Testis (tissue), 3 donors: ENCODE measurements around the gene LPCAT2. TPM values are rescaled to one million over a fixed set of nuclear protein-coding genes. Genes with fewer than 3 reads are reported as not detected.

ENCODE experiments used
- DNase-seq: peaks from one replicate; pipeline ENCODE4 v3.0.0-alpha.2; 2019
- H3K27ac ChIP-seq, 2 donors: fragments of 200-600 bp; sonication (generic); one replicate each; pipeline ENCODE4 v1.5.1; 2019
- H3K27me3 ChIP-seq: fragments of 200-600 bp; sonication (generic); one replicate; pipeline ENCODE4 v1.5.1; 2019
- H3K36me3 ChIP-seq: fragments of 200-600 bp; sonication (generic); one replicate; pipeline ENCODE4 v1.5.1; 2017; ENCODE audit warnings: low read depth; ENCODE audit errors: missing control alignments
- H3K4me1 ChIP-seq: fragments of 200-600 bp; sonication (generic); one replicate; pipeline ENCODE4 v1.5.1; 2019
- H3K4me3 ChIP-seq, 2 donors: fragments of 200-600 bp; sonication (generic); one replicate each; pipeline ENCODE4 v1.5.1; 2017 to 2019
- H3K9me3 ChIP-seq: fragments of 200-600 bp; sonication (generic); one replicate; pipeline ENCODE4 v1.5.1; 2017
- POLR2A ChIP-seq: fragments of 450-650 bp; IDR thresholded peaks from one replicate; pipeline ENCODE4 v1.6.1; 2017; ENCODE audit warnings: antibody characterized with exemption, mild to moderate bottlenecking, moderate library complexity
- WGBS, 2 donors: methylation state at CpG; one replicate each; pipeline ENCODE4 v1.1.5; 2018; 5-methylcytosine and 5-hydroxymethylcytosine counted together
- intact Hi-C: fragments of 100-400 bp; cut with DNase I; formaldehyde crosslinking; loops from one replicate; pipeline ENCODE4 v1.15.1; 2023; ENCODE audit warnings: low total_unique reads
- polyA plus RNA-seq: library from polyadenylated mRNA; stranded (reverse); fragments of 350-450 nt; fragmentation: Illumina TruSeq; extraction: RNeasy Lipid Tissue Mini Kit (QIAGEN cat#74804); gene quantifications from one replicate; pipeline ENCODE4 v1.2.3, GENCODE V29; 2014; ENCODE audit warnings: low read depth, low replicate concordance; ENCODE audit not compliant: insufficient read depth
- total RNA-seq, 2 donors: library from RNA; depleted of rRNA; stranded (reverse); fragments of >200 nt; gene quantifications; one replicate each; pipeline ENCODE4 v1.2.3, GENCODE V29; 2016
- TF ChIP-seq, protein P1 (sequence below), 3 experiments: fragments of 450-650 bp in 2 of 3; fragments of 200-600 bp in 1 of 3; sonication (generic) in 1 of 3; IDR thresholded peaks; one replicate each; pipeline ENCODE4 v1.5.1; 2016 to 2019; ENCODE audit warnings: antibody characterized with exemption in 3 of 3, mild to moderate bottlenecking in 2 of 3, moderate library complexity in 1 of 3

LPCAT2 gene
- total and polyA plus RNA-seq, 3 donors from 2014 or later, result 6.9 to 12.0 (median 8.5) TPM

DNA sequence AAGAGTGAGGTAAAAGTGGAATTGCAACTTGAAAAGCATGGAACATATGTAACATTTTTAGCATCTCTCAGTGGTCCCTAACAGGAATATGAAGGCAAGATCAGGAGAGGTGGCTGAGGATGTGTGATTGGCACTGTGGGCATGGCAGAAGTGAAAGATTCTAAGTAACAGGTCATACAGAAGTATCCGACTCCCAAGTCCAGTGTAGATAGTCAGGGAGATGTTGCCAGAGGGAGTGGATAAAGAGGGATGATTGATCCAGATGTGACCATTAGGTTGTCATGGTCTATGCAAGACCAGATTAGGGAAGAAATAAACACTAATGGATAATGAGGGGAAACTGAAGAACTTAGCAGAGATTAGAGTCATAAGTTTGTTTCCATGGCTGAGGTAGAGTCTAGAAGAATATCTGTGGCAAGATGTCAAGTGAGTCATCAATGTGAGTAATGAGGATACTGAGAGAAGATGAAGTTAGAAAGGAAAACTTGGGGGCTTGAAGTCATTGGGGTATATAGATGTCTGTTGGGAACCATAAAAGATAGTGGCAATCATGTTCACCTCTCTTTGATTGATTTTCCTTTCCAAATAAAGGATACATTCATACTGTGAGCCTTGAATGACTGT is 33.7 kb downstream of the LPCAT2 start:
- H3K27me3 ChIP-seq, result no peaks in the 10 kb centered on the region
- no peak for TF ChIP-seq POLR2A
- TF ChIP-seq, protein P1, sequence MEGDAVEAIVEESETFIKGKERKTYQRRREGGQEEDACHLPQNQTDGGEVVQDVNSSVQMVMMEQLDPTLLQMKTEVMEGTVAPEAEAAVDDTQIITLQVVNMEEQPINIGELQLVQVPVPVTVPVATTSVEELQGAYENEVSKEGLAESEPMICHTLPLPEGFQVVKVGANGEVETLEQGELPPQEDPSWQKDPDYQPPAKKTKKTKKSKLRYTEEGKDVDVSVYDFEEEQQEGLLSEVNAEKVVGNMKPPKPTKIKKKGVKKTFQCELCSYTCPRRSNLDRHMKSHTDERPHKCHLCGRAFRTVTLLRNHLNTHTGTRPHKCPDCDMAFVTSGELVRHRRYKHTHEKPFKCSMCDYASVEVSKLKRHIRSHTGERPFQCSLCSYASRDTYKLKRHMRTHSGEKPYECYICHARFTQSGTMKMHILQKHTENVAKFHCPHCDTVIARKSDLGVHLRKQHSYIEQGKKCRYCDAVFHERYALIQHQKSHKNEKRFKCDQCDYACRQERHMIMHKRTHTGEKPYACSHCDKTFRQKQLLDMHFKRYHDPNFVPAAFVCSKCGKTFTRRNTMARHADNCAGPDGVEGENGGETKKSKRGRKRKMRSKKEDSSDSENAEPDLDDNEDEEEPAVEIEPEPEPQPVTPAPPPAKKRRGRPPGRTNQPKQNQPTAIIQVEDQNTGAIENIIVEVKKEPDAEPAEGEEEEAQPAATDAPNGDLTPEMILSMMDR (IDR thresholded peaks at IDR 0.05), result no peak
- no peak overlapping the region for H3K27ac ChIP-seq
- H3K4me1 ChIP-seq, result no peaks in the 10 kb centered on the region
- whole genome bisulfite sequencing, 2 donors, result 82 to 90% methylated on average over 1 of the region's 1 CpG
- no peaks in the 10 kb centered on the region for H3K36me3 ChIP-seq
- DNase-seq, result no peak
- H3K4me3 ChIP-seq, result no peak overlapping the region
- H3K9me3 ChIP-seq, result no peaks in the 10 kb centered on the region
- intact Hi-C loops, result loop anchor here (5.0 to 10.0 kb wide), 2 partner anchors 75 to 162 kb away; no protein-coding TSS in a partner anchor

DNA sequence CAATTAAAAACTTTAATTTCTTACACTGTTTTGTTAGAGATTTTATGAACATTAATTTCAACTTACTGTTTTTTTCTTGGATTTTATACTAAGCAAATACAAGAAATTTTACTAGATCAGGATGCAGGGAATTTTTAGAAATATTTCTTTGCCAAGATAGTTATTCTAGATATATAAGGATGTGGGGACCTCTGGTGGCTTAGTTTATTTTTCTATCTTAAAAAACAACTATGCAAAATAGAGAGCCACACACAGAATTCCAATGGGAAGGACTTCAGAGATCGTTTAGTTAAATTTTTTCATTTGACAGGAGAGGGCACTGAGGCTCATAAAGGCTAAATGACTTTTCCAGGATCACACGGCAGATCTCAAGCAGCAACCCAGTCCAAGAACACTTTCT is 34.6 kb downstream of the LPCAT2 start:
- Histone ChIP-seq H3K36me3 (no peaks in the 10 kb centered on the region), H3K4me3 (no peak overlapping the region), H3K27me3 (no peaks in the 10 kb centered on the region), H3K27ac (no peak overlapping the region), H3K4me1 (no peaks in the 10 kb centered on the region), H3K9me3 (no peaks in the 10 kb centered on the region)
- no peak for TF ChIP-seq POLR2A
- TF ChIP-seq, protein P1 (IDR thresholded peaks at IDR 0.05), result peak; percentile 16 to 29 (median 27)
- 24 to 30% methylated on average over 2 of the region's 2 CpGs for WGBS, 2 donors
- DNase-seq, result no peak
- intact Hi-C loops, result loop anchor here (5.0 to 10.0 kb wide), 2 partner anchors 76 to 161 kb away; no protein-coding TSS in a partner anchor

DNA sequence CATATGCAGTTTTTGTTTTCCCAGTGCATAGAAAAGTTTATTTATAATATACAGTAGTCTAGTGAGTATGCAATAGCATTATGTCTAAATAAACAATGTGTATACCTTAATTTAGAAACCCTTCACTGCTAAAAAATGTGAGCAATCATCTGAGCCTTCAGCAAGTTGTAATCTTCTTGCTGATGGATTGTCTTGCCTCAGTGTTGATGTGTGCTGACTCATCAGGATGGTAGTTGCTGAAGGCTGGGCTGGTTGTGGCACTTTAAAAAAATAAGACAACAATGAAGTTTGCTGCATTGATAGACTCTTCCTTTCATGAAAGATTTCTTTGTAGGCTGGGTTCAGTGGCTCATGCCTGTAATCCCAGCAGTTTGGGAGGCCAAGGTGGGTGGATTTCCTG is 43.7 kb downstream of the LPCAT2 start:
- H3K27me3 ChIP-seq, result no peaks in the 10 kb centered on the region

DNA sequence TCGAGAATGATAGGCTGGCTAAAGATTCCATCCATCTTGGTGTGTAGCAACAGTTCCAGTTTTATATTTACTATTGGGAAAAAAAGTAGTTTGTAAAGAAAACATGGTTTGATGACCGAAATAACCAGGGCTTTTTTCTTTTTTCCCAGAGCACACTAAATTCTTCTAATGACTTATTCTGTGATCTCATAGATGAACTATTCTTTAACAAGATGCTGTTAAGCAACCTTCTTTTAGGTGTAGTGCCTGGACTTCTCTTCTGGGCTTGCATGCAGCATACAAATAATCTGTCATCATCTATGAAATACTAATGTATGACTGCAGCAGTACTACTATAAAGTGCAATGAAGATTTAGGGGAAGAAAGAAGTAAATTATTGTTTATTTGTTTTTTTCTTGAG is 46.6 kb downstream of the LPCAT2 start:
- Histone ChIP-seq H3K4me3 (no peak overlapping the region), H3K4me1 (peaks cover 9% of the 10 kb centered on the region), H3K27me3 (no peaks in the 10 kb centered on the region), H3K36me3 (no peaks in the 10 kb centered on the region), H3K9me3 (no peaks in the 10 kb centered on the region), H3K27ac (no peak overlapping the region)
- TF ChIP-seq, protein P1 (IDR thresholded peaks at IDR 0.05), result no peak
- no peak for TF ChIP-seq POLR2A
- 64 to 88% methylated on average over 2 of the region's 2 CpGs for WGBS, 2 donors
- no peak for DNase-seq
- intact Hi-C loops, result no loop called here

More for the DNA sequence above, 43.7 kb downstream of the LPCAT2 start:
- intact Hi-C loops, result no loop called here
- H3K4me1 ChIP-seq, result no peaks in the 10 kb centered on the region
- H3K9me3 ChIP-seq, result no peaks in the 10 kb centered on the region
- no peaks in the 10 kb centered on the region for H3K36me3 ChIP-seq
- no peak for DNase-seq
- H3K4me3 ChIP-seq, result no peak overlapping the region
- no peak overlapping the region for H3K27ac ChIP-seq
- TF ChIP-seq, protein P1 (IDR thresholded peaks at IDR 0.05), result no peak
- no peak for TF ChIP-seq POLR2A

DNA sequence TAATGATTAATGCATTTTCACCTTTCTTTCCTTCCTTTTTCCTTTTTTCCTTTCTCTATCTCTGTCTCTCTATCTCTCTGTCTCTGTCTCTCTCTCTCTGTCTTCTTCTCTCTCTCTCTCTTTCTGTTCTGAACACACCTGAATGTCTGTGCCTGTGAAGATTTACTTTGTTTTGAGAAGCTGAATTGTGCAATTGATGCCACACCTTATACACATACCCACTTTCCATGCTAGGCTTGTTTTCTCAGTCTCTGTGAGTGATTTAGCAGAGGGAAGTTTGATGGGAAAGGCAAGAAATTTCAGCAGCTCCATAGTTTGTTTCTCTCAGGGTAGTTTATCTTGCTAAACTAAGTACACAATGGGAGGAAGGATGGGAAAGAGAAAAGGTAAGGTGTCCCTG is 48.3 kb downstream of the LPCAT2 start:
- H3K27me3 ChIP-seq, result no peaks in the 10 kb centered on the region
- DNase-seq, result no peak
- H3K9me3 ChIP-seq, result no peaks in the 10 kb centered on the region
- no peaks in the 10 kb centered on the region for H3K36me3 ChIP-seq
- intact Hi-C loops, result no loop called here
- peaks cover 9% of the 10 kb centered on the region for H3K4me1 ChIP-seq
- H3K27ac ChIP-seq, result no peak overlapping the region
- no peak overlapping the region for H3K4me3 ChIP-seq
- TF ChIP-seq, protein P1 (IDR thresholded peaks at IDR 0.05), result no peak
- no peak for TF ChIP-seq POLR2A
